H9 (cell line): ENCODE data around the gene FARP1. TPM values are rescaled to one million over a fixed set of nuclear protein-coding genes. Genes with fewer than 3 reads are reported as not detected.

ENCODE experiments used
- DNase-seq: peaks from one replicate; pipeline ENCODE4 v3.0.0-alpha.2; 2017
- H2AFZ ChIP-seq: one replicate; pipeline ENCODE4 v1.6.1; 2013; ENCODE audit warnings: mild to moderate bottlenecking, low read length, control low read depth, moderate library complexity
- H2AK5ac ChIP-seq: 2 replicates; pipeline ENCODE4 v1.6.1; 2013; ENCODE audit warnings: low read length, control low read depth, mixed read lengths; ENCODE audit not compliant: insufficient read length
- H2BK120ac ChIP-seq: one replicate; pipeline ENCODE4 v1.6.1; 2013; ENCODE audit warnings: low read depth, mild to moderate bottlenecking, low read length, control low read depth, inconsistent platforms; ENCODE audit not compliant: poor library complexity, severe bottlenecking
- H2BK12ac ChIP-seq: 2 replicates; pipeline ENCODE4 v1.6.1; 2013; ENCODE audit warnings: low read length, control low read depth, mixed read lengths, low read depth; ENCODE audit not compliant: insufficient read length
- H2BK15ac ChIP-seq: 2 replicates; pipeline ENCODE4 v1.6.1; 2013; ENCODE audit warnings: low read depth, low read length, control low read depth
- H2BK20ac ChIP-seq: one replicate; pipeline ENCODE4 v1.6.1; 2013; ENCODE audit warnings: low read depth, mild to moderate bottlenecking, low read length, control low read depth, inconsistent platforms; ENCODE audit not compliant: poor library complexity, severe bottlenecking
- H2BK5ac ChIP-seq: 2 replicates; pipeline ENCODE4 v1.6.1; 2013; ENCODE audit warnings: low read length, control low read depth, mixed read lengths; ENCODE audit not compliant: insufficient read length
- H3K14ac ChIP-seq: 2 replicates; pipeline ENCODE4 v1.6.1; 2013; ENCODE audit warnings: low read length, control low read depth; ENCODE audit not compliant: insufficient read depth
- H3K18ac ChIP-seq: 2 replicates; pipeline ENCODE4 v1.6.1; 2013; ENCODE audit warnings: low read depth, mild to moderate bottlenecking, mixed read lengths, low read length, control low read depth; ENCODE audit not compliant: insufficient read length
- H3K23ac ChIP-seq: 2 replicates; pipeline ENCODE4 v1.6.1; 2013; ENCODE audit warnings: low read length, control low read depth, mixed read lengths, low read depth; ENCODE audit not compliant: insufficient read length
- H3K23me2 ChIP-seq: 2 replicates; pipeline ENCODE4 v1.6.1; 2013; ENCODE audit warnings: low read depth, mild to moderate bottlenecking, mixed read lengths, low read length, control low read depth; ENCODE audit not compliant: insufficient read length, poor library complexity, severe bottlenecking
- H3K27ac ChIP-seq: 2 replicates; pipeline ENCODE4 v1.5.1; 2013; ENCODE audit warnings: low read length, control low read depth, mixed read lengths, low read depth; ENCODE audit not compliant: insufficient read length
- H3K27me3 ChIP-seq: 2 replicates; pipeline ENCODE4 v1.6.1; 2013; ENCODE audit warnings: low read length, control low read depth, inconsistent platforms; ENCODE audit not compliant: insufficient read depth
- H3K4ac ChIP-seq: 2 replicates; pipeline ENCODE4 v1.6.1; 2013; ENCODE audit warnings: low read depth, mild to moderate bottlenecking, control low read depth, inconsistent platforms, low read length, moderate library complexity
- H3K4me1 ChIP-seq: 2 replicates; pipeline ENCODE4 v1.6.1; 2013; ENCODE audit warnings: low read length, control low read depth, inconsistent platforms; ENCODE audit not compliant: insufficient read depth
- H3K4me2 ChIP-seq: 2 replicates; pipeline ENCODE4 v1.6.1; 2013; ENCODE audit warnings: low read length, control low read depth, mixed read lengths; ENCODE audit not compliant: insufficient read length, insufficient read depth
- H3K56ac ChIP-seq: 2 replicates; pipeline ENCODE4 v1.6.1; 2013; ENCODE audit warnings: low read depth, mild to moderate bottlenecking, mixed read lengths, low read length, control low read depth; ENCODE audit not compliant: insufficient read length
- H3K79me1 ChIP-seq: 2 replicates; pipeline ENCODE4 v1.6.1; 2013; ENCODE audit warnings: low read depth, mild to moderate bottlenecking, moderate library complexity, low read length, control low read depth, inconsistent platforms; ENCODE audit not compliant: insufficient read depth, poor library complexity, severe bottlenecking
- H3K79me2 ChIP-seq: 2 replicates; pipeline ENCODE4 v1.6.1; 2013; ENCODE audit warnings: low read length, control low read depth, inconsistent platforms; ENCODE audit not compliant: insufficient read depth
- H3K9ac ChIP-seq: 2 replicates; pipeline ENCODE4 v1.6.1; 2013; ENCODE audit warnings: low read length, control low read depth, mixed read lengths; ENCODE audit not compliant: insufficient read length; ENCODE audit errors: extremely low read depth
- H3K9me3 ChIP-seq: one replicate; pipeline ENCODE4 v1.6.1; 2013; ENCODE audit warnings: low read depth, low read length, inconsistent platforms; ENCODE audit not compliant: control insufficient read depth
- H3T11ph ChIP-seq: one replicate; pipeline ENCODE4 v1.6.1; 2013; ENCODE audit warnings: mild to moderate bottlenecking, low read length, control low read depth, inconsistent platforms
- H4K20me1 ChIP-seq: one replicate; pipeline ENCODE4 v1.6.1; 2013; ENCODE audit not compliant: control insufficient read depth, insufficient read length, insufficient read depth
- H4K5ac ChIP-seq: 2 replicates; pipeline ENCODE4 v1.6.1; 2013; ENCODE audit warnings: low read depth, mild to moderate bottlenecking, mixed read lengths, low read length, control low read depth; ENCODE audit not compliant: insufficient read length
- H4K8ac ChIP-seq: replicated peaks from 2 replicates; pipeline ENCODE4 v1.6.1; 2013; ENCODE audit warnings: low read length, control low read depth, mixed read lengths, low read depth; ENCODE audit not compliant: insufficient read length
- H4K91ac ChIP-seq: 2 replicates; pipeline ENCODE4 v1.6.1; 2013; ENCODE audit warnings: low read depth, mild to moderate bottlenecking, moderate library complexity, mixed read lengths, low read length, control low read depth; ENCODE audit not compliant: insufficient read length
- H3K27ac Mint-ChIP-seq, 3 experiments: 2 replicates in 2 of 3; 3 replicates in 1 of 3; pipeline ENCODE4 v1.8.0; 2020 to 2021; ENCODE audit warnings: mixed read lengths in 3 of 3, mild to moderate bottlenecking in 1 of 3, moderate library complexity in 1 of 3
- H3K27me3 Mint-ChIP-seq: 2 replicates; pipeline ENCODE4 v1.8.0; 2021; ENCODE audit warnings: low read depth, mild to moderate bottlenecking, moderate library complexity, mixed read lengths
- H3K36me3 Mint-ChIP-seq, 3 experiments: 2 replicates in 2 of 3; 3 replicates in 1 of 3; pipeline ENCODE4 v1.8.0; 2020 to 2021; ENCODE audit warnings: low read depth in 3 of 3, mixed read lengths in 3 of 3; ENCODE audit not compliant: insufficient read depth in 1 of 3
- H3K4me1 Mint-ChIP-seq, 2 experiments: 2 replicates each; pipeline ENCODE4 v1.8.0; 2020; ENCODE audit warnings: mixed read lengths in 2 of 2
- H3K4me3 Mint-ChIP-seq, 2 experiments: 2 replicates in 1 of 2; 3 replicates in 1 of 2; pipeline ENCODE4 v1.8.0; 2020 to 2021; ENCODE audit warnings: mild to moderate bottlenecking in 2 of 2, mixed read lengths in 2 of 2, moderate library complexity in 1 of 2
- H3K9me3 Mint-ChIP-seq, 2 experiments: 2 replicates in 1 of 2; 3 replicates in 1 of 2; pipeline ENCODE4 v1.8.0; 2020; ENCODE audit warnings: mild to moderate bottlenecking in 2 of 2, mixed read lengths in 2 of 2, moderate library complexity in 1 of 2
- CTCF ChIP-seq: fragments of 200-600 bp; sonication (generic); conservative IDR thresholded peaks from 3 replicates; pipeline ENCODE4 v1.8.0; 2021; ENCODE audit warnings: antibody characterized with exemption, mild to moderate bottlenecking
- WGBS: extraction: QIAGEN DNeasy Blood & Tissue Kit; methylation state at CpG from one replicate; pipeline ENCODE4 v1.1.7; 2013; ENCODE audit warnings: missing lambda C conversion rate, low lambda C conversion rate, mixed read lengths; ENCODE audit not compliant: insufficient read length; ENCODE audit errors: extremely low coverage; 5-methylcytosine and 5-hydroxymethylcytosine counted together
- total RNA-seq: library from RNA; stranded (reverse); gene quantifications from 2 replicates; pipeline ENCODE4 v1.2.1, GENCODE V29; 2021

FARP1 gene
- total RNA-seq, 1 experiment from 2014 or later = 95.9 TPM

- Mint-ChIP-seq H3K27me3 (no peaks in the 10 kb centered on the region), H3K4me1 (no peaks in the 10 kb centered on the region), H3K4me3 (no peak overlapping the region), H3K9me3 (no peaks in the 10 kb centered on the region), H3K27ac (no peak overlapping the region), H3K36me3 (peaks cover 13 to 43% (median 39%) of the 10 kb centered on the region in 3 experiments)
- no peak for TF ChIP-seq CTCF
- H3K27ac ChIP-seq = no peak overlapping the region
- no peak overlapping the region for H3T11ph ChIP-seq
- no peak overlapping the region for H2BK20ac ChIP-seq
- no peak for DNase-seq
- H3K4me2 ChIP-seq = no peak overlapping the region
- H3K79me2 ChIP-seq = no peaks in the 10 kb centered on the region
- no peak overlapping the region for H2AK5ac ChIP-seq
- no peaks in the 10 kb centered on the region for H3K23me2 ChIP-seq
- no peak overlapping the region for H3K14ac ChIP-seq
- H3K4ac ChIP-seq = no peak overlapping the region
- no peaks in the 10 kb centered on the region for H3K27me3 ChIP-seq
- no peaks in the 10 kb centered on the region for H3K9me3 ChIP-seq
- H2AFZ ChIP-seq = no peak overlapping the region
- H3K9ac ChIP-seq = no peak overlapping the region
- H4K91ac ChIP-seq = no peak overlapping the region
- H3K56ac ChIP-seq = no peak overlapping the region
- no peak overlapping the region for H2BK12ac ChIP-seq
- no peak overlapping the region for H3K23ac ChIP-seq
- H3K79me1 ChIP-seq = no peaks in the 10 kb centered on the region
- H2BK120ac ChIP-seq = no peak overlapping the region
- no peak overlapping the region for H2BK5ac ChIP-seq
- WGBS = no CpG with 5 or more reads among the region's 14 CpGs
- no peaks in the 10 kb centered on the region for H4K20me1 ChIP-seq
- no peak overlapping the region for H2BK15ac ChIP-seq
- no peak overlapping the region for H3K18ac ChIP-seq
- no peak overlapping the region for H4K5ac ChIP-seq
- H4K8ac ChIP-seq = no peak overlapping the region
- H3K4me1 ChIP-seq = no peaks in the 10 kb centered on the region
Measured at GRCh38 chr13:98419786-98420553, 277.1 kb downstream of the FARP1 start.
